Esophagus muscularis mucosa (tissue), 2 donors: ENCODE data around the gene CLCF1.

Source experiments
- POLR2A ChIP-seq: fragments of 450-650 bp; IDR thresholded peaks from one replicate; pipeline ENCODE4 v1.6.1; 2017; ENCODE audit warnings: antibody characterized with exemption, moderate library complexity, mild to moderate bottlenecking, low read depth
- POLR2AphosphoS5 ChIP-seq, 2 donors: sonication (generic); formaldehyde crosslinking; IDR thresholded peaks; one replicate each; pipeline ENCODE4 v1.6.1; 2017; ENCODE audit warnings: antibody characterized with exemption in 2 of 2

DNA sequence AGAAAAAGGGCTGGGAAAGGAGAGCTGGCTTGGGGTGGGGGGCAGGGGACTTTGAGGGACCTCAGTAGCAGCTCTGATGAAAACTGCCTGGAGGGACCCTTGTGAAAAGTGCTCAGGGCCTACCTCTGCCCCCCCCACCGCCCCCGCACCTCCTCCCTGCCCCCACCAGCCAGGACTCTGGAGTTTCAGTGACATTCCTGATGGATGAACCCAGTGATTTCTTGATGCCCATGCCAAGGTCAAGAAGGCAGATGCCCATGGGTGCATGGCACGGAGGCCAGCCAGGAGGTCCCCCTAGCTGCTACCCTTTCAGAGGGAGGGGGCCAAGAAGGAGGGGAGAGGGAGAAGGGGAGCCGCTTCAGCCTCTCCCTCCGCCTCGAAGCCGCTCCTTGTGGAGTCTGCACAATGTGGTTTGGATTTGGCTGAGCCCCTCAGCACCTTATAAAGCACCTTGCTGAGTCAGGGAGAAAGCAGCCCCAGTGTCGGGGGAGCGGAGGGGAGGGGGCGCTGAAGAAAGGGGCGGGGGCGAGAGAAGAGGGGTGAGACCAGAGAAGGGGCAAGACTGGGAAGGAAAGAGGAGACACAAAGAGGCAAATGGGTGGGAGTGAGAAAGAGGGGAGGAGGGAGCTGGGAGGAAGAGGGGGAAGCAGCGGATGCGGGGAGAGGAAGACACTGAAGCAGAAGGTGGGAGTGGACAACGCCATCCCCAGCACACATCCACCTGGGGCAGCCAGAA is 2.1 kb upstream of the CLCF1 start:
- no peak for TF ChIP-seq POLR2AphosphoS5 (IDR thresholded peaks at IDR 0.05)
- no peak for TF ChIP-seq POLR2A
